ENCODE results near the gene CDC20B. TPM values are rescaled to one million over a fixed set of nuclear protein-coding genes. Genes with fewer than 3 reads are reported as not detected.
A peak's percentile ranks its signal among the peaks of the same experiment; 100 is the strongest.

Gene CDC20B
- total RNA-seq, 1 donor, result not detected

Small RNA genes lying within 50 kb of the gene (small RNA-seq; reads per million reads assigned to genes)
- gene MIR449A (0.81 reads per million, percentile 19 among the genes with 10 or more reads in this experiment), gene MIR449B (not detected), gene MIR449C (not detected)

Other genes starting within 250 kb of the CDC20B start
- gene ESM1, start 187.6 kb downstream of the CDC20B start, total RNA-seq, result under 0.01 TPM
- under 0.01 TPM for gene GZMK, start 148.9 kb downstream of the CDC20B start, total RNA-seq
- not detected for gene GZMA, start 70.5 kb downstream of the CDC20B start, total RNA-seq
- gene GPX8, start 13.0 kb downstream of the CDC20B start, total RNA-seq, result under 0.01 TPM
- gene MCIDAS, start 54.1 kb upstream of the CDC20B start, total RNA-seq, result not detected
- gene CCNO, start 60.4 kb upstream of the CDC20B start, total RNA-seq, result under 0.01 TPM
- gene DHX29, start 134.5 kb upstream of the CDC20B start, total RNA-seq, result 5.9 TPM
- 15.3 TPM for gene MTREX, start 134.8 kb upstream of the CDC20B start, total RNA-seq

Measured in hematopoietic multipotent progenitor cell (in vitro differentiated cells).